ENCODE data around the gene LEPR.

Gene LEPR

DNA sequence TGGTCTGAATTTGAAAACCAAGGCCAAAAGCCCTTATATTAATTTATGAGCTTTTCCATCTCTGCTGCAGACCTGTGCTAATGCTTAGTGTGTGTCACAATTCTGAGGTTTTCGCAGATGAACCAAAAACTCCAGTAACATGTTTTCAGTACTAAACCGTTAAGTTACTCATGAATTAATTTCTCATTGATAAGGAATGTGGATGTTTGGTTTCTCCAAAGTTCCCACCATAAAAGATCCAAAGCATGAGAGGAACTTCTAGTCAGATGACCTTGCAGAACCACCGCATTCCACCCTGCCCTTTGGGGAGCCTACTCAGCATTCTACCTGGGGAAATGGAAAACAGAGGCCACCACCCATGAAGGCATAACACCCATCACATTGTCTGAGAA, 7.5 kb upstream of the LEPR start:
- H3K4me3 ChIP-seq (ENCODE audit: low read depth, low read length), result no peak overlapping the region
- TF ChIP-seq, protein P1, sequence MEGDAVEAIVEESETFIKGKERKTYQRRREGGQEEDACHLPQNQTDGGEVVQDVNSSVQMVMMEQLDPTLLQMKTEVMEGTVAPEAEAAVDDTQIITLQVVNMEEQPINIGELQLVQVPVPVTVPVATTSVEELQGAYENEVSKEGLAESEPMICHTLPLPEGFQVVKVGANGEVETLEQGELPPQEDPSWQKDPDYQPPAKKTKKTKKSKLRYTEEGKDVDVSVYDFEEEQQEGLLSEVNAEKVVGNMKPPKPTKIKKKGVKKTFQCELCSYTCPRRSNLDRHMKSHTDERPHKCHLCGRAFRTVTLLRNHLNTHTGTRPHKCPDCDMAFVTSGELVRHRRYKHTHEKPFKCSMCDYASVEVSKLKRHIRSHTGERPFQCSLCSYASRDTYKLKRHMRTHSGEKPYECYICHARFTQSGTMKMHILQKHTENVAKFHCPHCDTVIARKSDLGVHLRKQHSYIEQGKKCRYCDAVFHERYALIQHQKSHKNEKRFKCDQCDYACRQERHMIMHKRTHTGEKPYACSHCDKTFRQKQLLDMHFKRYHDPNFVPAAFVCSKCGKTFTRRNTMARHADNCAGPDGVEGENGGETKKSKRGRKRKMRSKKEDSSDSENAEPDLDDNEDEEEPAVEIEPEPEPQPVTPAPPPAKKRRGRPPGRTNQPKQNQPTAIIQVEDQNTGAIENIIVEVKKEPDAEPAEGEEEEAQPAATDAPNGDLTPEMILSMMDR (IDR thresholded peaks at IDR 0.05; ENCODE audit: borderline replicate concordance, insufficient read depth, low read depth, low read length), result no peak

DNA sequence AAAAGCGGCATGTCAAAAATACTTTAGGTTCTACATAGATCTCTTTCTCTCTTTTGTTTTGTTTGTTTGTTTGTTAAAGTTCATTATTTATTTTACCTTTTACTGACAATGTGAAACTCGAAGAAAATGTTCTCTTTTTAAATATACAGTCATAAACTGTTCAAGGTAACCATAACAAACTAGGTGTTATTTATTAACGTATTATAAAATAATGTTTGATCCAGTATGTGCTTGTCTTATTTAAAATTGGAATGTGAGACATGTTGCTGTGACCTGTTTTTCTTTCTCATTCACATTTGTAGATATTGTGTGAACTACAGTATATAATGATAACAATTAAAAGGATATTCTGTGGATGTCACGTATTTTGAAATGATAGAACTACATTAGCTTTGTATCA, 5.9 kb upstream of the LEPR start:
- TF ChIP-seq, protein P1 (IDR thresholded peaks at IDR 0.05; ENCODE audit: borderline replicate concordance, insufficient read depth, low read depth, low read length), result no peak
- no peak overlapping the region for H3K4me3 ChIP-seq (ENCODE audit: low read depth, low read length)

DNA sequence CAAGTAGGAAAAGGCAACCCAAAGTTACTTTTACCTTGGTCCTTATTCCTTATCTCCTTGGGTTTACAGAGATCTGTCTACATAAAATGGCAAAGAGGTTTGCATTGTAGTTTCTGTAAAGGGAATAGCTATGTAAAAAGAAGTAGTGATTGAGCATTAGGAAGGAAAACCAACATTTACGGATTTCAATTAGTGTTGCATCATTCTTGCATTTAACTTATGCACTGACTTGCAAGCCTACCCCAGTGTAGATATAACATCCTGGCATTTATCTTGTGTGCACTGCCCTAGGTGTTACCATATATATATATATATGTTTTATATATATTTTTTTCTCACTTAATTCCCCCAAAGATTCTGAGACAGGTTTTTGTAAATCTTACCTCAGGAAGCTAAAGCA, 3.7 kb upstream of the LEPR start:
- H3K4me3 ChIP-seq (ENCODE audit: low read depth, low read length), result no peak overlapping the region
- TF ChIP-seq, protein P1 (IDR thresholded peaks at IDR 0.05; ENCODE audit: borderline replicate concordance, insufficient read depth, low read depth, low read length), result no peak

DNA sequence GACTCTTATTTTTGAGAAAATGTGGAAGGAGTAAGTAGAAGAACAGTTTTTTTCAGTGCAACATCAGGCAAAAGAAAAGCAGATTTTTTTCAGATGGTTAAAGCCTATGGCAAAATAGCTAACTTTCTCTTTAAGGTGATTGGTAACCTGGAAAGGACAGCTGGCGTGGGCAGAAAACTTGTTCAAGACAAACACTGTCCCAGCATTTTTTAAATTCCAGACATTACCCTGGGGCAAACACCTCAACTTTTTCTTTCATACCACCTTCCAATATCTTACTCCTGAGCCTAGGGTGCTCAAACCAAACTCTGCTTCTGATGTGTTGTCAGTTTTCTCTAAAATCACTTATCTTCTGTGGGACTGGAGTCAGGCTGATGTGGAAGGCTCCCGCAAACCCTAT, 2.7 kb upstream of the LEPR start:
- H3K4me3 ChIP-seq (ENCODE audit: low read depth, low read length), result no peak overlapping the region
- TF ChIP-seq, protein P1 (IDR thresholded peaks at IDR 0.05; ENCODE audit: borderline replicate concordance, insufficient read depth, low read depth, low read length), result no peak

DNA sequence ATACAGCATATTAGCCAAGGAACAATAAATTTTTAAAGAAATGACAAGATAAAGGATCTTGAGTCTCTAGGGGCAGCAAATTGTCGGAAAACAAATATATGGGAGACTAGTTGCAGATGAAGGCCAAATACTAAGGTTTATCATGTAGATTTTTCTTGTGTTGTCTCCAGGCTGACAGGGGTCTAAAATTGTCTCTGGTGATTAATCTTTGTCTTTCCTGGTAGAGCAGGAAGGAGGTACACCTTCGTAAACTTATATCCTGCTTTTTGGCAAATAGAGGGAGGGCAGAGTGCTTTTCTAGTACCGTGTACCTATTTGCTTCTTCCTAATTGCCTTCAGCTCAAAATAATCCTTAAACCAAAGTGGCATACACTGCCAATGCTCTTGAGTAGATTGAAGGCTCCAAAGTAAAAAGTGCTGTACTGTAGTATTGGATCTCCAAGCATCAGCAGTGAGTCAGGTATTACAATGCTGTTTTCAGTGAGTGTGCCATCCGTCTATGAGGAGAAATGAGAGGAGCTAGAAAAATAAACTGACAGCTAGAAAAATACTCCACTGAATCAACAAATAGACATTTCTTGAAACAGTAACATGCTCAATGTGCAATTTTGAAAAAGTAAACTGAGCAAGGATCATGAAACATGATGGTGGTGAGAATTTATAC, 1.8 kb upstream of the LEPR start:
- no peak overlapping the region for H3K4me3 ChIP-seq (ENCODE audit: low read depth, low read length)

DNA sequence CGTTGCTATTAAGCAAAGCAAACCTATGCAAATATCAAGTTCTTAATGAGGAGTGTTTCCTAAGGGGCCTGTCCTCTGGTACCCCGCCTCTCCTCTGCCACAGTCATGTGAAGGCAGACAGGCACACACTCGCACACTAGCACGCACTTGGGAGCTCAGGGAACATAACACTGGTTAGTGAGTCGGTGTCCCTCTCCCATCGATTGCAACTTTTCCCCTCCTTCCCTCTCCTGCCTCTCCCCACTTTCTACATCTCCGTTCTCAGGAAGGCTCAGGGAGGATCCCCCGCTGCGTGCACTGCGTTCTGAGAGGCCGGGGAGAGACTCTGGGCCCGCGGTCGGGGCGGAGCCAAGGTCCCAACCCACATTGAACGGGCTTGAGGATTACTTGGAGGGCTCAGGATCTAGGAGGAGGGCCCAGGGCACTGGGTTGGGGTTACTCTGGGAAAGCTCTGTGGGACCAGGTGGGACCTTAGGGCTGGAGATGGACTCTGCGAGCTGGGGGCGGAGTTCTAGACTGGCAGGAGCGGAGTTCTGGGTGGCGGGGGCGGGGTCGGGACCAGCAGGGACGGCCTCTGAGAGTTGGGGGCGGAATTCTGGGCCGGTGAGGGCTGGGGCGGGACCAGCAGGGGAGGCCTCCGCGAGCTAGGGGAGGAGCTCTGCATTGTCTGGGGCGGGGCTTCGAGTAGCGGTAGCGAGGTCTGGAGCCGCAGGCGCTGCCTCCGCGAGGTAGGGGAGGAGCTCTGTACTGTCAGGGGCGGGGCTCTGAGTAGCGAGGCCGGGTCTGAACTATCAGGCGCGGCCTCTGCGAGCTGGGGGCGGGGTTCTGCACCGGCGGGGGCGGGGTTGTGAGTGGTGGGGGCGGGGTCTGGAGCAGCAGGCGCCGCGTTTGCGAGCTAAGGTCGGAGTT, 533 bp upstream of the LEPR start:
- TF ChIP-seq, protein P1 (IDR thresholded peaks at IDR 0.05; ENCODE audit: borderline replicate concordance, insufficient read depth, low read depth, low read length), result no peak
- H3K4me3 ChIP-seq (ENCODE audit: low read depth, low read length), result peak overlapping the region; percentile 98

More for the DNA sequence above, 1.8 kb upstream of the LEPR start:
- TF ChIP-seq, protein P1 (IDR thresholded peaks at IDR 0.05; ENCODE audit: borderline replicate concordance, insufficient read depth, low read depth, low read length), result no peak
